Prostate gland (tissue), 2 donors: Measurements from ENCODE around the gene UBC.

Experiments used
- CTCF ChIP-seq, 4 experiments: fragments of 200-600 bp in 2 of 4; fragments of 450-650 bp in 2 of 4; sonication (generic) in 2 of 4; IDR thresholded peaks; 1 replicate in 3 of 4; 2 replicates in 1 of 4; pipeline ENCODE4 v1.5.1; 2016 to 2019; ENCODE audit warnings: antibody characterized with exemption in 4 of 4, mild to moderate bottlenecking in 2 of 4, moderate library complexity in 2 of 4
- POLR2A ChIP-seq: fragments of 450-650 bp; IDR thresholded peaks from one replicate; pipeline ENCODE4 v1.6.1; 2016; ENCODE audit warnings: antibody characterized with exemption, mild to moderate bottlenecking
- POLR2AphosphoS5 ChIP-seq: sonication (generic); formaldehyde crosslinking; IDR thresholded peaks from one replicate; pipeline ENCODE4 v1.6.1; 2017; ENCODE audit warnings: antibody characterized with exemption

DNA sequence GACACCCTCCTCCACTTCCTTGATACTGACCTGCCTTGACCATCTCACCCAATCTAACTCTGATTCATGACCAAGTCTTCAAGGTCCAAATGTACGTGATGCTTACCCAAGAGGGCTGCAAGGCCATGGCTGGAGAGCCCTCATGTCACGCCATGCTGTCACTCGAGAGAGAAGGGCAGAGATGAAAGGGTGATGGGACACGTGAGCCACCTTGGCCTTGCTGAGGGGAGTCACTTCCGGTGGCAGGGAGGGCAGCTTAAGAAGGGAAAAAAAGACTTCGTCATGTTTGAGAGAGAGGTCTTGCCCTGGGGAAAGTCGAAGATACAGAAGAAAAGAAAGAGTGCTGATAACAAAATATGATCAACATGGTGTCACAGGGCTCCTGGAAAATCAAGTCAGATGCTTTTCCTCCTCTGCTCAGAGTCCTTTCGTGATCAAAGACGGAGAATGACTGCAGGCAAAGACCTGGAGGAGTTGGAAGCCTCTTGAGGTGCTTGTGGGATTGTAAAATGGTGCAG is 47.5 kb downstream of the UBC start:
- TF ChIP-seq CTCF (IDR thresholded peaks at IDR 0.05) (no peak), POLR2A (no peak), POLR2AphosphoS5 (no peak)
